HG02884 (cell line): Measurements from ENCODE around the gene TMEM131L.

Experiments used
- ATAC-seq: cut with Tn5 transposase; IDR thresholded peaks from one replicate; pipeline ENCODE4 v1.9.1; 2021; ENCODE audit warnings: mild to moderate bottlenecking, moderate library complexity; ENCODE audit not compliant: unreplicated experiment

TMEM131L gene

GRCh38 chr4:153519687-153520086 lies 53.5 kb downstream of the TMEM131L start:
- no peak for ATAC-seq

- no peak for ATAC-seq
These were observed 54.1 kb downstream of the TMEM131L start for GRCh38 chr4:153520227-153520626.

- peak; percentile 28 for ATAC-seq
These were observed 54.7 kb downstream of the TMEM131L start for GRCh38 chr4:153520801-153521329.

GRCh38 chr4:153521478-153521877 lies 55.3 kb downstream of the TMEM131L start:
- ATAC-seq: no peak

GRCh38 chr4:153521999-153522801 lies 56.0 kb downstream of the TMEM131L start:
- peak; percentile 23 for ATAC-seq

GRCh38 chr4:153522802-153523094 lies 56.6 kb downstream of the TMEM131L start:
- ATAC-seq: peak; percentile 50

GRCh38 chr4:153523164-153523796 lies 57.1 kb downstream of the TMEM131L start:
- no peak for ATAC-seq

GRCh38 chr4:153523941-153524386 lies 57.8 kb downstream of the TMEM131L start:
- no peak for ATAC-seq

- no peak for ATAC-seq
These were observed 58.5 kb downstream of the TMEM131L start for GRCh38 chr4:153524682-153525081.

- no peak for ATAC-seq
These were observed 61.5 kb downstream of the TMEM131L start for GRCh38 chr4:153527690-153528089.

- ATAC-seq: peak; percentile 65
These were observed 62.7 kb downstream of the TMEM131L start for GRCh38 chr4:153528705-153529485.

GRCh38 chr4:153529646-153530045 lies 63.5 kb downstream of the TMEM131L start:
- ATAC-seq: no peak

- ATAC-seq: no peak
These were observed 64.3 kb downstream of the TMEM131L start for GRCh38 chr4:153530284-153530999.

GRCh38 chr4:153531000-153531358 lies 64.8 kb downstream of the TMEM131L start:
- ATAC-seq: no peak

- no peak for ATAC-seq
These were observed 65.9 kb downstream of the TMEM131L start for GRCh38 chr4:153531976-153532626.

GRCh38 chr4:153532636-153533035 lies 66.5 kb downstream of the TMEM131L start:
- ATAC-seq: no peak

- no peak for ATAC-seq
These were observed 67.2 kb downstream of the TMEM131L start for GRCh38 chr4:153533387-153533786.

- no peak for ATAC-seq
These were observed 68.9 kb downstream of the TMEM131L start for GRCh38 chr4:153534792-153535629.

GRCh38 chr4:153535772-153536513 lies 69.8 kb downstream of the TMEM131L start:
- ATAC-seq: no peak
